DOHH2 (cell line): Measurements from ENCODE around the gene SHANK3.

ENCODE experiments used
- H3F3A ChIP-seq: fragments of 200-600 bp; sonication (generic), shearing (Covaris generic); 2 replicates; pipeline ENCODE4 v1.6.0; 2016; ENCODE audit warnings: antibody characterized with exemption, mild to moderate bottlenecking; ENCODE audit not compliant: control insufficient read depth, insufficient read depth
- H3K27ac ChIP-seq: fragments of 200-600 bp; sonication (generic); 2 replicates; pipeline ENCODE4 v1.5.1; 2014; ENCODE audit warnings: low read depth, mild to moderate bottlenecking, low read length, moderate library complexity
- H3K27me3 ChIP-seq: fragments of 200-600 bp; sonication (generic); 2 replicates; pipeline ENCODE4 v1.6.1; 2014; ENCODE audit warnings: mild to moderate bottlenecking, low read length, mixed read lengths; ENCODE audit not compliant: control insufficient read depth
- H3K36me3 ChIP-seq: fragments of 200-600 bp; sonication (generic); 2 replicates; pipeline ENCODE4 v1.6.1; 2014; ENCODE audit warnings: mild to moderate bottlenecking, low read length, moderate library complexity, mixed read lengths; ENCODE audit not compliant: control insufficient read depth
- H3K4me1 ChIP-seq: fragments of 200-600 bp; sonication (generic); 2 replicates; pipeline ENCODE4 v1.6.1; 2014; ENCODE audit warnings: mild to moderate bottlenecking, low read length, mixed read lengths; ENCODE audit not compliant: control insufficient read depth
- H3K4me2 ChIP-seq: fragments of 200-600 bp; sonication (generic); 2 replicates; pipeline ENCODE4 v1.6.0; 2014; ENCODE audit warnings: mild to moderate bottlenecking, low read length, moderate library complexity
- H3K4me3 ChIP-seq: fragments of 200-600 bp; sonication (generic); 2 replicates; pipeline ENCODE4 v1.5.1; 2014; ENCODE audit warnings: mild to moderate bottlenecking, low read length, mixed read lengths
- H3K79me2 ChIP-seq: fragments of 200-600 bp; sonication (generic); 2 replicates; pipeline ENCODE4 v1.6.1; 2014; ENCODE audit warnings: mild to moderate bottlenecking, low read length, mixed read lengths; ENCODE audit not compliant: control insufficient read depth
- H3K9me2 ChIP-seq: fragments of 200-600 bp; sonication (generic); replicated peaks from 2 replicates; pipeline ENCODE4 v1.6.1; 2014; ENCODE audit warnings: mild to moderate bottlenecking, low read length, mixed read lengths; ENCODE audit not compliant: control insufficient read depth
- H3K9me3 ChIP-seq: fragments of 200-600 bp; sonication (generic); 2 replicates; pipeline ENCODE4 v1.6.1; 2014; ENCODE audit warnings: antibody characterized with exemption, low read length, mixed read lengths; ENCODE audit not compliant: control insufficient read depth, insufficient read depth
- H4K20me1 ChIP-seq: fragments of 200-600 bp; sonication (generic); 2 replicates; pipeline ENCODE4 v1.6.0; 2014; ENCODE audit warnings: low read depth, mild to moderate bottlenecking, antibody characterized with exemption, low read length, moderate library complexity; ENCODE audit not compliant: control insufficient read depth, insufficient read depth
- EZH2phosphoT487 ChIP-seq: fragments of 200-600 bp; sonication (generic); IDR thresholded peaks from 2 replicates; pipeline ENCODE4 v1.6.1; 2017; ENCODE audit warnings: borderline replicate concordance, mild to moderate bottlenecking, antibody characterized with exemption, low read length, moderate library complexity, mixed read lengths
- TF ChIP-seq, protein P1 (sequence below): fragments of 200-600 bp; sonication (generic); IDR thresholded peaks from one replicate; pipeline ENCODE4 v1.5.1; 2014; ENCODE audit warnings: antibody characterized with exemption, mild to moderate bottlenecking, low read depth, low read length; ENCODE audit not compliant: poor library complexity, severe bottlenecking

Gene SHANK3

DNA sequence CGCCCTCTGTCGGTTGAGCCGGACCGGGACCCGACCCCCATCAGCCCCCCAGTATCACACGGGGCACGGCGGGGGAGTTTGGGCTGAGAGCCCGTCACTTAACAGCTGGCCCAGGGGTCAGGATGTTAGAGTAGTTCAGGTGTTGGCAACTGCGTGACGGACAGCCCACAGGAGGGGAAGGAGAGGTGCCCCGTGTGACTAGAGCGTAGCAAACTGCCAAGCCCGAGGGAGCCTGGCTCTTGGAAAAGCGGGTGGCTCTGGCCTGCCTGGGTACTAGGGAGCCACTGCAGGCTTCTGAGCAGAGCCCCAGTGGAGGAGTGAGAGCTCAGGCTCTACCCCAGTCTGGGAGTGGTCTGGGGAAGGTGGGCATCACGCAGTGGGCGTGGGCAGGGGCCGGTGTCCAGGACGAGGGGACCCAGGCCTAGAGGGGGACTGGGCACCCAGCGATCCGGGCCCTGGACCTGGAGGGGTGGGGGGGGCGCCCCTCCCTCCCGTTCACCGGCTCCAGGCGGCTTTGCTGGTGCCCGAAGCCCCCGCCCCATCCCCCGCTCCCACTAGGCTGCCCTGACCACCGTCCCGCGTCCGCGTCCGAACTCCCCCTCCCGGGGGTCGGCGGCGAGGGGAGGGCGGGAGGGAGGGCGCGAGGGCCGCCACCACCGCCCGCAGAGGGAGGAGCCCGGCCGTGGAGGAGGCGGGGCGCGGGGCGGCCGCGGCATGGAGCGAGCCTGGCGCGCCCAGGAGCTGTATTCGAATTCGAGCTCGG is 24.4 kb downstream of the SHANK3 start:
- no peaks in the 10 kb centered on the region for H3K9me3 ChIP-seq
- H3K4me2 ChIP-seq = no peak overlapping the region
- no peak overlapping the region for H3K4me3 ChIP-seq
- H3K27ac ChIP-seq = no peak overlapping the region
- no peaks in the 10 kb centered on the region for H3K36me3 ChIP-seq
- no peaks in the 10 kb centered on the region for H3K79me2 ChIP-seq
- H3K9me2 ChIP-seq = no peaks in the 10 kb centered on the region
- TF ChIP-seq, protein P1, sequence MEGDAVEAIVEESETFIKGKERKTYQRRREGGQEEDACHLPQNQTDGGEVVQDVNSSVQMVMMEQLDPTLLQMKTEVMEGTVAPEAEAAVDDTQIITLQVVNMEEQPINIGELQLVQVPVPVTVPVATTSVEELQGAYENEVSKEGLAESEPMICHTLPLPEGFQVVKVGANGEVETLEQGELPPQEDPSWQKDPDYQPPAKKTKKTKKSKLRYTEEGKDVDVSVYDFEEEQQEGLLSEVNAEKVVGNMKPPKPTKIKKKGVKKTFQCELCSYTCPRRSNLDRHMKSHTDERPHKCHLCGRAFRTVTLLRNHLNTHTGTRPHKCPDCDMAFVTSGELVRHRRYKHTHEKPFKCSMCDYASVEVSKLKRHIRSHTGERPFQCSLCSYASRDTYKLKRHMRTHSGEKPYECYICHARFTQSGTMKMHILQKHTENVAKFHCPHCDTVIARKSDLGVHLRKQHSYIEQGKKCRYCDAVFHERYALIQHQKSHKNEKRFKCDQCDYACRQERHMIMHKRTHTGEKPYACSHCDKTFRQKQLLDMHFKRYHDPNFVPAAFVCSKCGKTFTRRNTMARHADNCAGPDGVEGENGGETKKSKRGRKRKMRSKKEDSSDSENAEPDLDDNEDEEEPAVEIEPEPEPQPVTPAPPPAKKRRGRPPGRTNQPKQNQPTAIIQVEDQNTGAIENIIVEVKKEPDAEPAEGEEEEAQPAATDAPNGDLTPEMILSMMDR = no peak
- no peak for TF ChIP-seq EZH2phosphoT487
- no peaks in the 10 kb centered on the region; the same call in 1 of the 2 replicates for H3K4me1 ChIP-seq
- no peaks in the 10 kb centered on the region for H3F3A ChIP-seq
- no peaks in the 10 kb centered on the region for H4K20me1 ChIP-seq
- H3K27me3 ChIP-seq = 0 out of 2 replicates have a peak, but pooled peaks cover 2% of the 10 kb centered on the region

DNA sequence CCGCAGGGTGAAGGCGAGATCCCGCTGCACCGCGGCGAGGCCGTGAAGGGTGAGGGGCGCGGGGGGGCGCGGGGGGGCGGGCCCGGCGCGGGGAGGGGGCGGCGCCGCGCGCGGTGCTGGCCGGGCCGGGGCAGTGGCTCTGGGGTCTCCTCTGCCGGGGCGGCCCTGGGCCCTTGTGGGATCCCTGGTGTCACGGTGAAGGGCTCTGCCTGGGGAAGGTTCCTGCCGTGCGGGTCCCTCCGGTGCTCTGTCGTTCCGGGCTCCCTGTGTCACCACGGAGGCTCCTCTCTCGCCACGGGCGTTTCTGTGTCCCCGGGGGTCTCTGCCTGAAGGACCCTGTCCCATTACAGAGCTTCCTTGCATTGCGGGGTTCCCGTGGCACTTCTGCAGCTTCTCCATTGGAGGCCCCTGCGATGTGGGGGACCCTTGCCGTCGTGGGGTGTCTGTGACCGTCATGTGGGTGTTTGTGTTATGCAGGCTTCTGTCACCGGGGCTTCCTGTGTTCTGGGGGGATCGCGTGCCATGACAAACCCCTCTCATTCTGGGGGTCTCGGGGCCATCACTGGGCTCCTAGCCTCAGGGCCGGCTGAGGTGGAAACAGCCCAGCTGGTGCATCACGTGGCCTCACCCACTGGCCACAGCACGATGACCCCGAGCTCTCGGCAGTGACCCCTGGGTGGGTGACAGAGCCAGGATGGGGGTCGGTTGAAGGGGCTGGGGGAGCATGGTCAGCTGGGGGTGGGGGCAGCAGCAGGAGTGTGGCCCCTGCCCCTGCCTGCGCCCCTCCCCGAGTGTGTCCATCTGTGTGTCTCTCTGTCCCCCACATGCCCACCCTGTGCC is 25.3 kb downstream of the SHANK3 start:
- Histone ChIP-seq H3K4me2 (no peak overlapping the region), H3K36me3 (no peaks in the 10 kb centered on the region), H3K9me2 (no peaks in the 10 kb centered on the region), H4K20me1 (no peaks in the 10 kb centered on the region), H3K9me3 (no peaks in the 10 kb centered on the region), H3K27ac (no peak overlapping the region), H3K27me3 (0 out of 2 replicates have a peak, but pooled peaks cover 2% of the 10 kb centered on the region), H3F3A (no peaks in the 10 kb centered on the region), H3K4me1 (no peaks in the 10 kb centered on the region), H3K79me2 (no peaks in the 10 kb centered on the region), H3K4me3 (no peak overlapping the region)
- TF ChIP-seq, protein P1 = no peak
- TF ChIP-seq EZH2phosphoT487 = no peak

DNA sequence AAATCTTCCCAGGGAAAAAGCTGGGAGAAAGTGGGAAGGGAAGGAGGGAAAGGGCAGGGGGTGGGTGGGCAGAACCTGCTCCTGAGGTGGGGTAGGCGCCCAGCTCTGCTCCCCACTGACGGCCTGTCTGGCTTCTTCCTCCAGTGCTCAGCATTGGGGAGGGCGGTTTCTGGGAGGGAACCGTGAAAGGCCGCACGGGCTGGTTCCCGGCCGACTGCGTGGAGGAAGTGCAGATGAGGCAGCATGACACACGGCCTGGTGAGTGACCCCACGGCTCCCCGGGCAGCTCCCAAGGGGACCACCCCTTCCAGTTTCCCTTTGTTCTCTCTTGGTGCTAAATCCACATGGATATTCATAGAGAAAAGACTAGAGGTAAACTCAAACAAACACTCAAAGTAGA is 25.9 kb downstream of the SHANK3 start:
- Histone ChIP-seq H3K27ac (no peak overlapping the region), H3K79me2 (no peaks in the 10 kb centered on the region), H3K4me3 (no peak overlapping the region), H3K36me3 (no peaks in the 10 kb centered on the region), H4K20me1 (no peaks in the 10 kb centered on the region), H3K9me3 (no peaks in the 10 kb centered on the region), H3K27me3 (0 out of 2 replicates have a peak, but pooled peaks cover 2% of the 10 kb centered on the region), H3K4me1 (no peaks in the 10 kb centered on the region), H3K9me2 (no peaks in the 10 kb centered on the region), H3K4me2 (no peak overlapping the region), H3F3A (no peaks in the 10 kb centered on the region)
- TF ChIP-seq, protein P1 = no peak
- no peak for TF ChIP-seq EZH2phosphoT487
